ENCODE data around the gene PRUNE2.
"Not testable (repeated sequence)": the region's sequence is repeated elsewhere in the genome, so short reads cannot be mapped to it uniquely, and the experiment has no call there.

The PRUNE2 gene

DNA sequence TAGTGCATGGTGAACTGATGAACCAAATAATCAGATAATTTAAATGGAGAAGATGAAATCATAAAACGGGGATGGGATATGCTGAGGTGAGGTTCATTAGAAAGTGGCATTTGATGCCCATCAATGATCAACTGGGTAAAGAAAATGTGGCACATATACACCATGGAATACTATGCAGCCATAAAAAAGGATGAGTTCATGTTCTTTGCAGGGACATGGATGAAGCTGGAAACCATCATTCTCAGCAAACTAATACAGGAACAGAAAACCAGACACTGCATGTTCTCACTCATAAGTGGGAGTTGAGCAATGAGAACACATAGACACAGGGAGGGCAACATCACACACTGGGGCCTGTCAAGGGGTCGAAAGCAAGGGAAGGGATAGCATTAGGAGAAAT lies 47.7 kb downstream of the PRUNE2 start:
- DNase-seq = not testable (repeated sequence)

DNA sequence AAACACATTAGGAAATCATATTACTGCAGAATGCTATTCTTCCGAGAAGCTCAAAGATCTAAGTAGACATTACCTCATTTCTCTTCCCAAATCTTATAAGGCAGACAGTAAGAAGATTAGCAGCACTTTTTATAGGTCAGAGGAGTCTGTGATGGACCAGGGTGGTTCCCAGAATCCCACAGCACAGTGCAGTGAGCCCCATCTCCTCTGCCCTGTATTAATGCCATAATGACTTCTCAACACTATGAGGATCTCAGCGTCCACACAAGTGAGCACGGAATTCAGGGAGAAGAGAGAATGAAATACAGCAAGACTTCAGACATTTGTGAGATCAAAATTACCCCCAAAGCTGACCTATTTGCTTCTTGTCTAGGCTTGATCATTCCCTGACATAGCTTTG lies 49.9 kb downstream of the PRUNE2 start:
- DNase-seq = no peak

DNA sequence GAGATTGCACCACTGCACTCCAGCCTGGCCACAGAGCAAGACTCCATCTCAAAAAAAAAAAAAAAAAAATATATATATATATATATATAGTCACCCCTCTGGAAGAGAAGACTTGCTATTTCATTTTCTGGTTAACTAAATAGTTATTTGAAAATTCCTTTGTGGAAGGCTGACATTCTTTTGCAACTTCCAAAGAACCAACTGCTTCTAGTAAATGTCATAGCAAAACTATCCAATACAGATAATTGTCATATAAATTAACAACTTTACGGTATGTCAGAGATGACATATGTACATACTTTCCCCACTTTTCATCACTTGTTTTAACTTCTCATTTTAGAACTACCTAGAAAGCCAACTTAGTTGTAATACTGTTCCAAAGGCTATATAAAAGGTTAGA lies 50.9 kb downstream of the PRUNE2 start:
- no peak for DNase-seq

DNA sequence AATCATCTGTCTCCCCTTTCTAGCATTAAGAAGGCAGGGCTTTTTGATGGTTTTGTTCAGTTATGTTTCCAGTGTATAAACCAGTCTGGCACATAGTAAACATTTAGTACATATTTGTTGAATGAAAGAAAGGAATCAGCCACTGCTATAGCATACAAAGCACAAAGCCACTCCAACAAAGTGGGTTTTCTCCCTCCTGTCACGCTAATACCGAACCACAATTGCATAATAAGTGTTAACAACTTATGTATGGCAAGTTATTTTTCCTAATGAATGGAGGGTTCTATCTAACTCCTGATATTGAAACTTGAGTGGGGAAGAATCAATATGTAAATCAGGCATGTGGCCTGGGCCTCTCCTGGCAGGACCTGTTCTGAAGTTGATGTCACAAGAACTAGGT lies 53.9 kb downstream of the PRUNE2 start:
- no peak for DNase-seq

DNA sequence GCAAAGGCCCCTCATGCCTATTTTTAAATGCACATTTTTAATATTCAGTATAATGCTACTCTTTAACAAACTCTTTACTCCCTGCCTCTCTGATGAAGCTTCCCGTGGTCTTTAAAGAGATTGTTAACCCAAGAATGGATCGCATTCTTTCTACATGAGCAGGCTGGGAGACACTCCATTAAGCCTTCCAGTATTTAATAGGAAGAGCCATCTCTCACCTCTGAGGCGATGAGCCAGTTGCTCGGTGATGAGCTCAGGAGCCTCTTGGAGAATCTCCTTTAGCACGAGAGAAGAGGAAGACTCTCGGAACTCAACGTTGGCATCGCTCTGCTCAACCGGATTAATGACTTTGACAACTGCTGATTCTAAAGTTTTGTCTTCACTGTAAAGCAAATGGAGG lies 59.6 kb downstream of the PRUNE2 start:
- DNase-seq = no peak

DNA sequence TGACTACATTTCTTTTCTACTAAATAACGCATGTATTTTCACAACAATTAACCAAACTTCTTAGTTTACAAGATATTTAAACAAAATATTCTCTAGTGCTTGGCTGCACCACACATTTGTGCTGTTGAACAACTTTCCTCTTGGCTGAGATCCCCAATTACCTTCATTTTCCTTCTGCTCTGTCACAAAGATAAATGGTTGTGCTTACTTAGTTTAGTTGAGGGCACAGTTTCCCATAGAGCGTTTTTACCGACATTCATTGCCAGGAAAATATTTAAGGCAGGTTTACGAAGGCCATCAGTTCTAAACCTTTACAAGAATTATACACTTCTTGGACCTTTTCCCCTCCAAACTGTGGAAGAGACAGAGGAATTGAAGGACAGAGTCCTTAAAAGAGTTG lies 60.7 kb downstream of the PRUNE2 start:
- no peak for DNase-seq

DNA sequence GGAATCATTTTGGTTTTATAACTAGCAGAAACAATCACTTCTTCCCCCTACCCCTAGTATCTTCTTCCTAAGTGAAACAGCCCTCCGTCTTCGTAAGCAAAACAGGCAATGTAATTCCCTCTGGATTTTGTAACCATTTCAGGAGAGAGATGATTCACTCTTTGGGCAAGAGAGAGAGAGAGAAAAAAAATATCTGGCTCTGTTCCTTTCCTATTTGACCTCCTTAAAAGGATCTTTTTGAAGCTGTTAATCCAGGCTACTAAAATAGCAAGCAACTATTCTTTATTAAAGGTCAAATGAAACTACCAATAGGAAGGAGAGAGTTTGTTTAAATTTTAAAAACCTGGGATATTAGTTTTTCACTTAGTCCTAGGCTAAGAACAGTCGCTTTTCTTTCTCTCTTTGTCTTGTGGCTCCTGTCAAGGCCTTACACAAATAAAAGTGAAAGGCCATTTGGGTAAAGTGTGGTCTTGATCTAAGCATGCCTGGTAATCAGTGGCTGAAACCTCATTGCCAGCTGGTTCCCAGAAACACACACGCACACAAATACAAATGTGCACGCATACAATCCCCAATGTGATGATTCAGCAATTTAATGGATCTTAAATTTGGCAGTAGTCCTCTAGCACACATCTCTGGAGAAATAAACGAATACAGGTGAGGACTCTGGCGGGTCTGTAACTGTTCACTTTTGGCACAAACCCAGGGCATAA lies 70.2 kb downstream of the PRUNE2 start:
- no peak for DNase-seq

DNA sequence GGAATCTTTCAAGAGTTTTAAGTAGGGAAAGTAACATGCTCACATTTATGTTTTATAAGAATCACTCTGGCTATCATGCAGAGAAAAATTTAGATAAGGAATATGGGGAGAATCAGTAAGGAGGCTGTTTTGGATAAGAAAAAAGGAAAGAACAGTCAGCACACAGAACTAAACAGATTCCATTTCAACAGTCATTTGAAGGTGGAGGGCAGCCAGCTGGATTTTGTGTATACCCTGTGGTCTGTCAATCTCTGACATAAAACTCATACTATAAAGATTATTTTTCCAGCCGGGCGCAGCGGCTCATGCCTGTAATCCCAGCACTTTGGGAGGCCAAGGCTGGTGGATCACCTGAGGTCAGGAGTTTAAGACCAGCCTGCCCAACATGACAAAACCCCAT lies 77.5 kb downstream of the PRUNE2 start:
- no peak for DNase-seq

DNA sequence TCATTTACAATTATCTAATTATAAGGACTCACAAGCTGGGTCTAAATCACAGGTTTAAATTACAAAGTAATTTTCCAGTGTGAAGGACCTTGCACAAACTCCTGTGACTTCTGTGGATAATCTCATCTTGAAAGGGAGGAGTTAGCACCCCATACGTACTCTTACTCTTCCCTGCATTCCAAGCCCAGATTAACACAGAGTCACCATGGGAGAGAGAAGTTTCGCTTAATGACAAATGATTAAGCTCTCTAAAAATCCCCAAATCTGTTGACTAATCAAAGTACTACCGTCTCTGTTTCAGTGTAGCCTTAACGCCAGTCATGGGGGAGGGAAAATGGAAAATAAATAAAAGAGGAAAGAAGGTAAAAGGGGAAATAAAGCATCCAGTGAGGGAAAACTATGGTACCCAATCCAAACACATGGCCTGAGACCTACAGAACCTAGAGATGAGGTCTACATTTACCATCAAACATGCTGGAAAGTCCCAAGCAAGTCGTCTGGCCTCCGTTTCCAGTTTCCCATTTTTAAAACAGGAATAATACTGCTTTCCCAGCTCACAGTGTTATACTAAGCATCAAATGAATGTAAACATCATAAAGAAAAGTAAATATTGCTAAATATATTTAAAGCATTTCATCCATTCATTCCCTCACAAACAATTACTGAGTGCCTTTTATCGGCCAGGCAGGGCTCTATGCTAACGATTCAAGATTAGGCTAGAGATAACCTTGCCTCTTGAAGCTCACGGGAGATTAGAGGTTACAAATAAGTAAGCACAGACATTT lies 78.4 kb downstream of the PRUNE2 start:
- DNase-seq = no peak

DNA sequence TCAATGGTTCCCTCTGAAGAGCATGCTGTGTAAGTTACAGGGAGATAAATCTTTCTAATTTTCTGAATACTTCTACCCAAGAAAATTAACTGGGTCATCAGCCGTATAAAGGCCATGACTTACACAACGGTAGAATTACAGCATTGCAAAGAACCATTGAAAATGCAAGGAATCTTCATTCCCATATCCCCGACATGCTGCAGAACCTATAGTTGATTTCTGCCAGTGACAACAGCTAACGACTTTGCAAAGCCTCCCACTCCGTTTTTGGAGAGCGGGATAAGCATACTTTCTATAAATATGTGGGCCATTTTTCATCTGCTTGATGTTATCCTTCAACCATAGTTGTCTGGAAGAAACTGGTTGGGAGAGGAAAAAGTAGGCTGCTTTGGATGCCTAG lies 85.5 kb downstream of the PRUNE2 start:
- no peak for DNase-seq

DNA sequence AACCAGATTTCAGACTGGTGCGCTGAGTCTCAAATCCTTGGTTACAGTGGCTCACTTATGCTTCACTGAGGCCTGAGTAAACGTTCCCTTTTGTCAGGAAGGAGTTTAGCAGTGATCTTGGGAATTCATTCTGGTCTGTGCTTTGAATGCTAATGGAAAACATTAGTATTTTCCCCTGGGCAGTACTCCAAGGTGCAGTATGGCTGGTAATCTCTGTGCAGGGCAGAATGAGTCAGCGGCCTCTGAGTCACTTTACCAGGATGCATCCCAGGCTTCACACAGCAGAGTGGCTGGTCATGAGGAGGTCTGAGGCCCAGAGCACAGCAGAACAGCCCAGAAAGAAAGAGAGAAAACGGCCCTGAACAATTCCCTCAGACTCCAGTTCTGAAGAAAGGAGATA lies 87.6 kb downstream of the PRUNE2 start:
- no peak for DNase-seq

DNA sequence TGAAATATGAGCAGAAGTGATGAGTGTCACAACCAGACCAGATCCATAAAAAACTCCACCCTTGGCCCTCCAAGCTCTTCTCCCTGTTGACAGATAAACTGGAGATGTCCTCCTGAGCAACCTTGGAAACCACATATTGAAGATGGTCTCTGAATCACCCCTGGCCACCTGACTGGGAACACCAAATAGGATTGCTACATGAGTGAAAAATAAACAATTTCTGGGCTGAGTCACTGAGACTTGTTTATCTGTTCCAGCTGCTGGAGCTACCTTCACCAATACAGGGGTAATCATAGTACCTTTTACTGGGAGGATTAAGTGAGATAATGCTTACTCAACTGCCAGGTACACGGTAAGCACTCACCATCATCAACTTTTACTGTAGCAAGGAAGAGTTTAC lies 88.4 kb downstream of the PRUNE2 start:
- no peak for DNase-seq

DNA sequence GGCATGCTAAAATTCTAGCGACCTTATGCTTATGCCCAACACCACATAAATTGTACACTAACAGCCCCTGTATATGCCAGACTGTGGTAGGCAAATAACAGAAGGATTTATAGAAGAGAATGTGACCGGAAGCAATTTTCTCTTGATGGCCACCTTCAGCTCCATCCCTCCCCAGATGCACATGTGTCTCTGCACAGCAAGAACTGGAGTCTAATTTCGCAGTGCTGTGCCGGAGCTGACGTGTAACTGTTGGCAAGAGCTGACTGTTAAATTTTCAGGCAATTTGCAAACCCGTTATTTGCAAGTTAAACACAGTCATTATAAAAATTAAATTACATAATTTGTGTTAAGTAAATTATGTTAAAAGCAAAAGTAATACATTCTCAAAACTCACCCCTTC lies 93.3 kb downstream of the PRUNE2 start:
- no peak for DNase-seq

DNA sequence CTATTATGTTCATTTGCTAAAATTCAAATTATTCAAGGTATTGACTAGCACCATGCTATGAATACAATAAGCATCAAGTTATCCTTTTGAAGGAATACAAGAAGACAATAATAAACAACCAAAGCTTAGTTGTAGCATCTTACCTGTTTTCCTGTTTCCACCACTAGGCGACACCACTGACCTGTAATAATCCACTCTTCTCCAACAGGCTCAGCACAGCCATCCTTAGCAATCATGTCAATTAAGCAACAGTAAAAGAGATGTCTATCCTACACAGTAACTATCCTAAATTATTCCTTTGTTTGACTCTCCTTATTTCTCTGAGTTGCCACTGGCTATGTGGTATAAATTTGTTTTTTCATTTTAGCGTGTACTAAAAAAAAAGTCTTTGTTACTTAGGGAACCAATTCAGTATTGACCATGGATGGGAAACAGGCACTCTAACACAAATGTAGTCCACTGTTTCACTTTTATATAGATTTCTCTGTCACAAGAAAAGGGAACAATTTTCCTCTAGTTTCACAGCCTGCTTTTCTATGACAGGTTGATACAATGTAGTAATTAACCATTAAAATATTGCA lies 95.4 kb downstream of the PRUNE2 start:
- DNase-seq = no peak

DNA sequence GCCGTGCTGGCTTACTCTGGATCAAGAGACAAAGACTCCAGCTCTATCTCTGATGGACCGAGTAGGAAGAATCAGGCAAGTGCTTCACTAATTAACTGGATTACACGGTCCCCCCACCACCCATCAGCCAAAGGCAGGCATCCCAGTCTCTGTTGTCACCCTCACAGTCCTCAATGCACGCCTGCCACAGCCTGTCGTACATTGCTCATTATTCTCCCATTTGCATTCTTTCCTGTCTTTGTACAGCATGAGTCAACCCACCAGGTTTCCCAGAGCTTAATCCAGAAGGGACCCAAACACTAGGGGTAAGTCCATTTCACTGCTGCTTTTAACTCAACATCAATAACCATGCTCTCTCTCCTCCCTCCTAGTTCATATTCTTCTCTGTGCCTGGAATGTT lies 97.3 kb downstream of the PRUNE2 start:
- no peak for DNase-seq

DNA sequence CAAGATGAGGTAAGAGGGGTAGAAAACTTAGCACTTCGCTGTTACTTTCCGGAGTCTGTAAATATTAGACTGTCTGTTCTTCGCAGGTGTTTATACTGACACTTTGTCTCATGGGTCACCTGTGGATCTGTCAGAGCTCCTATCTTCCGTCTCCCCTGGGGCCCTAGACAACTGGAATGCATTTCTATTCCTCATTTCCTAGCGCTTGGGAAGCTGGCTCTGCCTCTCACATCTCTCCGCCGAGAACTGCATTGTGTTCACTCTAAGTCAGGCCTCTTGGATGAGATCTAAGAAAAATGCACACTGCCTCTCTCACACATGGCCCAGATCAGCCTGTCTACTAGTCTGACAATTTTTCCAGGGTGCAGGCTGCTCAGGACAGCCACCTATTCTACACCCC lies 102.2 kb downstream of the PRUNE2 start:
- DNase-seq = no peak

DNA sequence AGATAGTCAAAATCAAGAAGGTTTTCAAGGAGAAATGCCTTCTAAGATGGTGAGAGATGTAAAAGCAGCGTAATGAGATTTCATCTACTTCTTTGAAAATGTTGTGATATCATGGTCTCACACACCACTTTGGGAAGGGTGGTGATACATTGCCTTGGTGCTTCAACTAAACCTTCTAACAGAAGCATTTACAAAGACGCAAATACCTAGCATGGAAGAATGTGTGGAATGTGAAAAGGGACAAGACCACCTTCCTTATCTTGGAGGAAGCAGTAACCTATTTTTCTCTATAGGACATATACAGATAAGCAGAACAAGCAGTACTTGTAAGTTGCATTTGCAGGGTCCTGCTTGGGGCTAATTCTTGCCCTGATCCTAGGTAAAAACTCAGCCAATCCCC lies 102.8 kb downstream of the PRUNE2 start:
- no peak for DNase-seq

DNA sequence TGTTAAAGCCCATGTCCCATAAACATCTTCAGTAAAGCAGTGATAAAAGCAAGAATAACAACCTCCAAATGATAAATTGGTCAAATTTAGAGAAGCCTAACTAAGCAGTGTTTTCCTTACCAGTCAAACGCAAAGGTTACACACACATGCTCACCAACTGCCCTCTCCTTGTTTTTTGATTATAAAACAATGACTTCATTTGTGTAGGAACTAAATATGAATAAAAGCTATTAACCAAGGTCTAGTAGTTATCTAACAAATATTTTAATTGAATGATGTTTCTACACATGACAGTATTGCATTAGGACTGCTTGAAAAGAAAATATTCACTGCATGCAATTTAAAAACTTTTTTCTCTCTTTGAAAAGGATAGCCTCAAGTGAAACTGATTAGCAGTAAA lies 105.0 kb downstream of the PRUNE2 start:
- no peak for DNase-seq

DNA sequence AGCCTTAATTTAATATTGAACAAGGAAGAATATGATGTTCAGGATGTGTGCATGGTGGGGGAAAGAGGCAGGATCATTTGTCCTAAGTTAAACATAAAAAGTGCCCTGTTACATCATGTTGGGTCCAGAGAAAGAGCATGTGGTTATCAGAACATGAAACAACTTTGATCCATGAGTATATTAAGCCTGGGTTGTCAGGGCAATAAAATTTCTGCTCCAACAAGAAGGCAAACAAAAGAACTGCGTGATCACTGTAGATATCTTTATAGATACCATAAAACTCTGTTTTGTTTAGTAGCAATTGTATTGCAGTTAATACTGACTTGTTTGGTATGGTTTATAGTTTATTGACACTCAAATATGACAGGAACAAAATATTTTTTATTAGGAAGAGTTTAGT lies 106.4 kb downstream of the PRUNE2 start:
- no peak for DNase-seq

DNA sequence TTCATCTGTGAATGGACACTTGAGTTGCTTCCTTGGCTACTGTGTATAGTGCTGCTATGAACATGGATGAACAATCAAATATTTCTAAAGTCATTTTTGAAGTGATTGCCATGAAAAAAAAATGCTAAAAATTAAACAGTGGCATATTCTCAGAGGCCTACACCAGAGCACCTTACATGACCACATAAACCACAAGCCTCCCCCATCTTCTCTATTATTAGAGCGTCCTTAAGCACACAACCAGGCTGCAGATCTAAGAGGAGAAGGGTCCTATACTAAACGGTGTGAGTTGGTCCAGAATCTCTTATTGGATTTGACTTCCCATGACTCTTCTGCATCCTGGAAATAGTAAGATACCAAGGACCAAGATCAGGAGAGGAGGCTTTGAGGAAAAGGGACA lies 107.4 kb downstream of the PRUNE2 start:
- DNase-seq = no peak

DNA sequence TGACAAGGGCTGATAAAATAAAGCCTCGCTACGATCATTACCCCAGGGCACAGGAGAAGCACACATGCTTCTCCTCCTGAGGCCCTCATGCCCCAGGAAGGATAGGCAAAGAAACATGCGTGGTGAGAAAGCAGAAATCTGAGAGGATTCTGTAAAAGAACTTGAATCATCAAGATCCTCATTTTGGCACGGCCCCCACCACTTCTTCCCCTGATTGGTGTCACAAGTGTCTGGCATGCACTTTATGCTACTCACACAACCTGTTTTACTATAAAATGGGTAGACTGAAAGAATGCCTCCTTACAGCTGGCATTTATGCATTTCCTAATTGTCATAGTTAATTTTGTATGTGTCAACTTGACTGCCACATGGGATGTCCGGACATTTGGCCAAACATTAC lies 109.6 kb downstream of the PRUNE2 start:
- DNase-seq = no peak

DNA sequence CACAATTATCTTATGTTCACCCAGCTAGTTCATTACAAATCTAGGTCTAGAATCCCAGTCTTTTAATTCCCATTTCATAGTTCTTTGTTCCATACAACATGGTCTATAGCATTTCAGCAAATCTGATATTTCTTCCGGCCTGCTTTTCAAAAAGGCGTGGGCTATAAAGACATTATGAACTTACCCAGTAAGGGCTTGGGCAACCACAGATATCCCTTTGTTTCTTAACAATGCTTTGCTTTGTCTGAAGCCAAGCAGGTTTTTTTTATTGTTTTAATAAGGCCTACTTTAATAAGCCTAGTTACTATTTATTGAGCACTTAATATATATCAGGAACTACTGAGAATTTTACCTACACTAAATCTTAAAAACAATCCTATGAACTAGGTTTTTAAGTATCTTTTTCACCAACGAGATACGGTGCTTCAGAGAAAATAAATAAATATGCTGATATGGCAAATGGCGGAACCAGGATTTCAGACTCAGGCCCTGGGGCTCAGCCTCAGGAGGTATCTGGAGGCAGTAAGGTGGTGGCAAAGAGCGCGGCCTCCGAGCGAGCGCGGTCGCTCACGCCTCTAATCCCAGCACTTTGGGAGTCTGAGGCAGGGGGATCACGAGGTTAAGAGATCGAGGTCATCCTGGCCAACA lies 112.0 kb downstream of the PRUNE2 start:
- no peak for DNase-seq

DNA sequence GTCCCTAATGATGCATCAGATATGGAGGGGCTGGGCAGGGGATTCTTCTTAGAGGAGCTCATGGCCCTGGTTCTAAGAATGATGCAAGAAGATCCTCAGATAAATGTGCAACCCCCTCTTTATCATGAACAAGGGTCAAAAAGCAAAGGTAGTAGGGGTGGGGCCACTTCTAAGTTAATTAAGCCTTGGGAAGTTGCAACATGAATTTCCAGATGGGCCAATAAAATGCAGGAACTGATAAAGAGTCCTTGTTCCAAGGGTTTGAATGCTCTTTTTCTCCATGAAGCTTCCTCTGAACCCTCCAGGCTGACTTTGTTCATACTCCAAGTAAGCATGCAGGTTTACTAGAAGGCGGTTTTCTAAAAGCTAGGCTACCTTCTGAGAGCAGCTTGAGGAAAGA lies 116.1 kb downstream of the PRUNE2 start:
- DNase-seq = no peak

DNA sequence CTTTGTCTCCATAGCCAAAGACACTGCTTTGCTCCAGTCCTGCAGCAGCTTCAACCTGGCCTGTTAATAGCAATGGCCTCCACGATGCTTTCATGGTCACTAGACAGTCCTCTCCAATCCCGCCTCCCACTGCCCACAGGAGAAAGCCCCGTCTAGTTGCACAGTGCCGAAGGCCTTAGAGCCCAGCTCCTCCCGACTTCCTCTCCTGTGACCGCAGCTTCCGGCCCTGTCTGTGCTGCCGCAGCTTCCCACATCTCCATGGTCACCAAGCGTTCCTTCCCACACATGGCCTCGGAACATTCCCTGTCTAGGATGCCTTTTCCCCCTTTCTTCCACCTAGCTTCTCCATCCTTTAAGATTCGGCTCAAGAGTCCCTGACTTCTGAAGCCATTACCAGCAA lies 118.2 kb downstream of the PRUNE2 start:
- no peak for DNase-seq
